ENCODE results near the gene ARAP2.

- TF ChIP-seq CTCF (IDR thresholded peaks at IDR 0.05) (no peak), POLR2A (IDR thresholded peaks at IDR 0.05) (no peak)
These were observed 149.3 kb downstream of the ARAP2 start for GRCh38 chr4:36094995-36095394.
